ENCODE data around the gene GXYLT2.
A peak's percentile ranks its signal among the peaks of the same experiment; 100 is the strongest.

GXYLT2 gene

GRCh38 chr3:72847751-72848702, 39.8 kb upstream of the GXYLT2 start, which contains the start of gene SHQ1:
SHQ1 (minus strand) TSS chr3:72848445; CDS start chr3:72848340, 105 bp downstream.
- Histone ChIP-seq H3K18ac (ENCODE audit: low read length) (no peak within 1 kb of the TSS), H3K27me3 (ENCODE audit: insufficient read depth, low read length, poor library complexity) (no peaks in the 10 kb centered on the region), H2BK5ac (ENCODE audit: low read length) (no peak within 1 kb of the TSS), H4K8ac (ENCODE audit: low read depth, low read length) (no peak within 1 kb of the TSS), H3K36me3 (ENCODE audit: control insufficient read depth, insufficient read depth, low read length) (no peaks in the 10 kb centered on the region), H4K5ac (ENCODE audit: low read length) (no peak within 1 kb of the TSS), H3K23ac (ENCODE audit: low read length) (no peak within 1 kb of the TSS), H3K79me2 (ENCODE audit: control insufficient read depth, insufficient read depth, low read length) (peaks cover 6% of the 10 kb centered on the region), H3K9ac (ENCODE audit: low read length) (peak within 1 kb of the TSS; percentile 75), H3K4me2 (ENCODE audit: low read length) (peak within 1 kb of the TSS; percentile 68), H3K27ac (ENCODE audit: low read depth, low read length) (no peak within 1 kb of the TSS), H3K4ac (ENCODE audit: low read depth, low read length) (no peak within 1 kb of the TSS), H3K4me1 (ENCODE audit: control insufficient read depth, low read depth, low read length) (peaks cover 5% of the 10 kb centered on the region), H2AK5ac (ENCODE audit: low read length) (no peak within 1 kb of the TSS), H3K79me1 (ENCODE audit: low read length) (peaks cover 4% of the 10 kb centered on the region), H2BK15ac (replicated peaks; ENCODE audit: low read depth) (no peak within 1 kb of the TSS), H3K56ac (ENCODE audit: low read length) (peak within 1 kb of the TSS; percentile 86), H2BK120ac (ENCODE audit: low read depth, low read length) (no peak within 1 kb of the TSS), H3K4me3 (ENCODE audit: low read length) (peak within 1 kb of the TSS; percentile 74)
- WGBS (ENCODE audit: extremely low coverage, insufficient coverage, low lambda C conversion rate) = no CpG with 5 or more reads among the region's 86 CpGs
- peak; percentile 96 for DNase-seq

- no peak overlapping the region for H3K23ac ChIP-seq (ENCODE audit: low read length)
- no peak overlapping the region for H3K27ac ChIP-seq (ENCODE audit: low read depth, low read length)
- no peak overlapping the region for H3K4ac ChIP-seq (ENCODE audit: low read depth, low read length)
- no peaks in the 10 kb centered on the region for H3K27me3 ChIP-seq (ENCODE audit: insufficient read depth, low read length, poor library complexity)
- H4K5ac ChIP-seq (ENCODE audit: low read length) = no peak overlapping the region
- no peak overlapping the region for H3K18ac ChIP-seq (ENCODE audit: low read length)
- no peak overlapping the region for H2AK5ac ChIP-seq (ENCODE audit: low read length)
- H3K4me2 ChIP-seq (ENCODE audit: low read length) = peak overlapping the region; percentile 68
- H2BK120ac ChIP-seq (ENCODE audit: low read depth, low read length) = no peak overlapping the region
- no peak overlapping the region for H4K8ac ChIP-seq (ENCODE audit: low read depth, low read length)
- peaks cover 4% of the 10 kb centered on the region for H3K79me1 ChIP-seq (ENCODE audit: low read length)
- H3K36me3 ChIP-seq (ENCODE audit: control insufficient read depth, insufficient read depth, low read length) = no peaks in the 10 kb centered on the region
- H3K56ac ChIP-seq (ENCODE audit: low read length) = peak overlapping the region; percentile 6
- H2BK15ac ChIP-seq (replicated peaks; ENCODE audit: low read depth) = no peak overlapping the region
- H3K79me2 ChIP-seq (ENCODE audit: control insufficient read depth, insufficient read depth, low read length) = peaks cover 6% of the 10 kb centered on the region
- H3K4me1 ChIP-seq (ENCODE audit: control insufficient read depth, low read depth, low read length) = peaks cover 5% of the 10 kb centered on the region
- WGBS (ENCODE audit: extremely low coverage, insufficient coverage, low lambda C conversion rate) = no CpG with 5 or more reads among the region's 11 CpGs
- peak overlapping the region; percentile 19 for H3K4me3 ChIP-seq (ENCODE audit: low read length)
- DNase-seq = no peak
- H2BK5ac ChIP-seq (ENCODE audit: low read length) = no peak overlapping the region
- peak overlapping the region; percentile 32 for H3K9ac ChIP-seq (ENCODE audit: low read length)
These were observed 39.2 kb upstream of the GXYLT2 start for GRCh38 chr3:72848703-72849081.

- H3K79me1 ChIP-seq (ENCODE audit: low read length) = no peaks in the 10 kb centered on the region
- H4K5ac ChIP-seq (ENCODE audit: low read length) = no peak overlapping the region
- no peak overlapping the region for H3K18ac ChIP-seq (ENCODE audit: low read length)
- H3K79me2 ChIP-seq (ENCODE audit: control insufficient read depth, insufficient read depth, low read length) = no peaks in the 10 kb centered on the region
- H3K9ac ChIP-seq (ENCODE audit: low read length) = no peak overlapping the region
- H2BK15ac ChIP-seq (replicated peaks; ENCODE audit: low read depth) = no peak overlapping the region
- no peaks in the 10 kb centered on the region for H3K4me1 ChIP-seq (ENCODE audit: control insufficient read depth, low read depth, low read length)
- H2BK5ac ChIP-seq (ENCODE audit: low read length) = no peak overlapping the region
- H2BK120ac ChIP-seq (ENCODE audit: low read depth, low read length) = no peak overlapping the region
- no peak overlapping the region for H3K23ac ChIP-seq (ENCODE audit: low read length)
- DNase-seq = no peak
- no peak overlapping the region for H4K8ac ChIP-seq (ENCODE audit: low read depth, low read length)
- H3K27ac ChIP-seq (ENCODE audit: low read depth, low read length) = no peak overlapping the region
- no peaks in the 10 kb centered on the region for H3K27me3 ChIP-seq (ENCODE audit: insufficient read depth, low read length, poor library complexity)
- no peak overlapping the region for H3K56ac ChIP-seq (ENCODE audit: low read length)
- no peaks in the 10 kb centered on the region for H3K36me3 ChIP-seq (ENCODE audit: control insufficient read depth, insufficient read depth, low read length)
- H2AK5ac ChIP-seq (ENCODE audit: low read length) = no peak overlapping the region
- no peak overlapping the region for H3K4ac ChIP-seq (ENCODE audit: low read depth, low read length)
- no CpG with 5 or more reads among the region's 7 CpGs for WGBS (ENCODE audit: extremely low coverage, insufficient coverage, low lambda C conversion rate)
- no peak overlapping the region for H3K4me2 ChIP-seq (ENCODE audit: low read length)
- no peak overlapping the region for H3K4me3 ChIP-seq (ENCODE audit: low read length)
These were observed 32.8 kb upstream of the GXYLT2 start for GRCh38 chr3:72855001-72855400.

GRCh38 chr3:72860053-72860452, 27.8 kb upstream of the GXYLT2 start:
- Histone ChIP-seq H4K5ac (ENCODE audit: low read length) (no peak overlapping the region), H3K23ac (ENCODE audit: low read length) (no peak overlapping the region), H2BK5ac (ENCODE audit: low read length) (no peak overlapping the region), H2BK120ac (ENCODE audit: low read depth, low read length) (no peak overlapping the region), H3K27me3 (ENCODE audit: insufficient read depth, low read length, poor library complexity) (no peaks in the 10 kb centered on the region), H4K8ac (ENCODE audit: low read depth, low read length) (no peak overlapping the region), H3K4me1 (ENCODE audit: control insufficient read depth, low read depth, low read length) (no peaks in the 10 kb centered on the region), H2AK5ac (ENCODE audit: low read length) (no peak overlapping the region), H3K79me1 (ENCODE audit: low read length) (no peaks in the 10 kb centered on the region), H3K4me3 (ENCODE audit: low read length) (no peak overlapping the region), H3K4ac (ENCODE audit: low read depth, low read length) (no peak overlapping the region), H3K18ac (ENCODE audit: low read length) (no peak overlapping the region), H3K27ac (ENCODE audit: low read depth, low read length) (no peak overlapping the region), H3K36me3 (ENCODE audit: control insufficient read depth, insufficient read depth, low read length) (no peaks in the 10 kb centered on the region), H3K56ac (ENCODE audit: low read length) (no peak overlapping the region), H3K79me2 (ENCODE audit: control insufficient read depth, insufficient read depth, low read length) (no peaks in the 10 kb centered on the region), H3K4me2 (ENCODE audit: low read length) (no peak overlapping the region), H2BK15ac (replicated peaks; ENCODE audit: low read depth) (no peak overlapping the region), H3K9ac (ENCODE audit: low read length) (no peak overlapping the region)
- DNase-seq = no peak
- no CpG with 5 or more reads among the region's 5 CpGs for WGBS (ENCODE audit: extremely low coverage, insufficient coverage, low lambda C conversion rate)

- no peak overlapping the region for H3K18ac ChIP-seq (ENCODE audit: low read length)
- H3K4me1 ChIP-seq (ENCODE audit: control insufficient read depth, low read depth, low read length) = no peaks in the 10 kb centered on the region
- no peak overlapping the region for H3K4me2 ChIP-seq (ENCODE audit: low read length)
- H3K36me3 ChIP-seq (ENCODE audit: control insufficient read depth, insufficient read depth, low read length) = no peaks in the 10 kb centered on the region
- no peak overlapping the region for H3K27ac ChIP-seq (ENCODE audit: low read depth, low read length)
- no peak overlapping the region for H2BK120ac ChIP-seq (ENCODE audit: low read depth, low read length)
- H3K23ac ChIP-seq (ENCODE audit: low read length) = no peak overlapping the region
- no peak overlapping the region for H3K9ac ChIP-seq (ENCODE audit: low read length)
- no peak overlapping the region for H3K4ac ChIP-seq (ENCODE audit: low read depth, low read length)
- DNase-seq = no peak
- no peak overlapping the region for H3K56ac ChIP-seq (ENCODE audit: low read length)
- no peak overlapping the region for H2BK5ac ChIP-seq (ENCODE audit: low read length)
- no peaks in the 10 kb centered on the region for H3K79me1 ChIP-seq (ENCODE audit: low read length)
- no CpG with 5 or more reads among the region's 1 CpG for WGBS (ENCODE audit: extremely low coverage, insufficient coverage, low lambda C conversion rate)
- H2BK15ac ChIP-seq (replicated peaks; ENCODE audit: low read depth) = no peak overlapping the region
- H3K4me3 ChIP-seq (ENCODE audit: low read length) = no peak overlapping the region
- no peaks in the 10 kb centered on the region for H3K79me2 ChIP-seq (ENCODE audit: control insufficient read depth, insufficient read depth, low read length)
- no peak overlapping the region for H4K5ac ChIP-seq (ENCODE audit: low read length)
- no peak overlapping the region for H4K8ac ChIP-seq (ENCODE audit: low read depth, low read length)
- H3K27me3 ChIP-seq (ENCODE audit: insufficient read depth, low read length, poor library complexity) = no peaks in the 10 kb centered on the region
- no peak overlapping the region for H2AK5ac ChIP-seq (ENCODE audit: low read length)
These were observed 27.0 kb upstream of the GXYLT2 start for GRCh38 chr3:72860846-72861245.
